Nephron progenitor cell (in vitro differentiated cells): ENCODE measurements around the gene FBXO46.

Experiments used
- DNase-seq: peaks from one replicate; pipeline ENCODE4 v3.0.0; 2021
- H3K27ac Mint-ChIP-seq: 2 replicates; pipeline ENCODE4 v1.8.0; 2021; ENCODE audit warnings: mild to moderate bottlenecking, moderate library complexity, mixed read lengths
- H3K27me3 Mint-ChIP-seq: 2 replicates; pipeline ENCODE4 v1.8.0; 2021; ENCODE audit warnings: mild to moderate bottlenecking, low read depth, mixed read lengths; ENCODE audit not compliant: poor library complexity
- H3K36me3 Mint-ChIP-seq: 2 replicates; pipeline ENCODE4 v1.8.0; 2021; ENCODE audit warnings: low read depth, mixed read lengths
- H3K4me1 Mint-ChIP-seq: 2 replicates; pipeline ENCODE4 v1.8.0; 2021; ENCODE audit warnings: mixed read lengths
- H3K4me3 Mint-ChIP-seq: 2 replicates; pipeline ENCODE4 v1.8.0; 2021; ENCODE audit warnings: mild to moderate bottlenecking, moderate library complexity, mixed read lengths
- H3K9me3 Mint-ChIP-seq: 2 replicates; pipeline ENCODE4 v1.8.0; 2021; ENCODE audit warnings: mild to moderate bottlenecking, moderate library complexity, mixed read lengths
- TF ChIP-seq, protein P1 (sequence below): fragments of 200-600 bp; sonication (generic); IDR thresholded peaks from 2 replicates; pipeline ENCODE4 v1.5.0; 2021; ENCODE audit warnings: antibody characterized with exemption

The FBXO46 gene

DNA sequence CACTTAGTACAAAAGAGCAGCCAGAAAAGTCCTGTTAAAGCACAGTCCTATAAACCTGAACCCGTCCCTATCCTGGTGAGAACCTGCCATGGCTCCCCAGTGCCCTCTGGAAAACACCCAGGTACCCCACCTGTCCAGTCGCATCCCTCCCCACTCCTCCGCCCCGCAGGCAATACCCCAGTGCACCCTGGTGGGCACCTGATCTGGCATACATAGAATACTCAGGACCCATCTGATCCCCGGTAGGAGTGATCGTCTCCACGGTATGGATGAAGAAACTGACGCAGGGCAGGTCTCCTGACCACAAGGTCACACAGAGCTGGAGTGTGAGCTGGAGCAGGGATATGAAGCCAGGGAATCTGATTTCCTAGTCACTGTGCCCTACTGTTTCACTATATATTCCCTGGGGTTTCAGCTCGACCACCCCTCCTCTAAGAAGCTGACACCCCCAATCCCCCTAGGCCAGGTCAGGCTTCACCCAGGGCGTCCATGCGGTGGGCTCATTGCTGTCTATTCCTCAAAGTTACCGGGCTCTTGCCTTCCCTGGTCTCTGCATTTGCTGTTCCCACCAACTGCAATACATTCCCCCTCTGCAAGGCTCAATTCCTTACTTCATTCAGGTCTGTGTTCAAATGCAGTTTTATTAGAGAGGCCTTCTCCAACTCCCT is 12.6 kb downstream of the FBXO46 start:
- Mint-ChIP-seq H3K36me3 (peaks cover 35% of the 10 kb centered on the region), H3K4me3 (peak overlapping the region; percentile 85), H3K4me1 (peaks cover 53% of the 10 kb centered on the region), H3K9me3 (no peaks in the 10 kb centered on the region), H3K27ac (peak overlapping the region; percentile 98), H3K27me3 (no peaks in the 10 kb centered on the region)
- TF ChIP-seq, protein P1, sequence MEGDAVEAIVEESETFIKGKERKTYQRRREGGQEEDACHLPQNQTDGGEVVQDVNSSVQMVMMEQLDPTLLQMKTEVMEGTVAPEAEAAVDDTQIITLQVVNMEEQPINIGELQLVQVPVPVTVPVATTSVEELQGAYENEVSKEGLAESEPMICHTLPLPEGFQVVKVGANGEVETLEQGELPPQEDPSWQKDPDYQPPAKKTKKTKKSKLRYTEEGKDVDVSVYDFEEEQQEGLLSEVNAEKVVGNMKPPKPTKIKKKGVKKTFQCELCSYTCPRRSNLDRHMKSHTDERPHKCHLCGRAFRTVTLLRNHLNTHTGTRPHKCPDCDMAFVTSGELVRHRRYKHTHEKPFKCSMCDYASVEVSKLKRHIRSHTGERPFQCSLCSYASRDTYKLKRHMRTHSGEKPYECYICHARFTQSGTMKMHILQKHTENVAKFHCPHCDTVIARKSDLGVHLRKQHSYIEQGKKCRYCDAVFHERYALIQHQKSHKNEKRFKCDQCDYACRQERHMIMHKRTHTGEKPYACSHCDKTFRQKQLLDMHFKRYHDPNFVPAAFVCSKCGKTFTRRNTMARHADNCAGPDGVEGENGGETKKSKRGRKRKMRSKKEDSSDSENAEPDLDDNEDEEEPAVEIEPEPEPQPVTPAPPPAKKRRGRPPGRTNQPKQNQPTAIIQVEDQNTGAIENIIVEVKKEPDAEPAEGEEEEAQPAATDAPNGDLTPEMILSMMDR: no peak
- no peak for DNase-seq

GRCh38 chr19:45717131-45717982 is 13.3 kb downstream of the FBXO46 start:
- peak; percentile 97 for DNase-seq
- Mint-ChIP-seq H3K4me1 (peaks cover 53% of the 10 kb centered on the region), H3K4me3 (peak overlapping the region; percentile 85)

GRCh38 chr19:45716359-45717130 is 14.2 kb downstream of the FBXO46 start:
- Mint-ChIP-seq H3K4me1 (peaks cover 53% of the 10 kb centered on the region), H3K36me3 (peaks cover 27% of the 10 kb centered on the region), H3K27ac (peak overlapping the region; percentile 98), H3K27me3 (no peaks in the 10 kb centered on the region), H3K9me3 (no peaks in the 10 kb centered on the region), H3K4me3 (peak overlapping the region; percentile 85)
- no peak for DNase-seq
- TF ChIP-seq, protein P1: no peak

More at GRCh38 chr19:45717131-45717982, 13.3 kb downstream of the FBXO46 start:
- TF ChIP-seq, protein P1: no peak
- peak overlapping the region; percentile 98 for H3K27ac Mint-ChIP-seq
- H3K9me3 Mint-ChIP-seq: no peaks in the 10 kb centered on the region
- peaks cover 33% of the 10 kb centered on the region for H3K36me3 Mint-ChIP-seq
- H3K27me3 Mint-ChIP-seq: no peaks in the 10 kb centered on the region

- Mint-ChIP-seq H3K4me3 (peak overlapping the region; percentile 35), H3K9me3 (no peaks in the 10 kb centered on the region), H3K27ac (no peak overlapping the region), H3K27me3 (no peaks in the 10 kb centered on the region), H3K4me1 (peaks cover 59% of the 10 kb centered on the region), H3K36me3 (peaks cover 23% of the 10 kb centered on the region)
- no peak for DNase-seq
- TF ChIP-seq, protein P1: no peak
Observed at GRCh38 chr19:45715139-45715538, 15.6 kb downstream of the FBXO46 start.

- no peaks in the 10 kb centered on the region for H3K9me3 Mint-ChIP-seq
- TF ChIP-seq, protein P1: no peak
Observed at GRCh38 chr19:45713141-45713540, 17.6 kb downstream of the FBXO46 start.

More at GRCh38 chr19:45713141-45713540, 17.6 kb downstream of the FBXO46 start:
- Mint-ChIP-seq H3K4me1 (peaks cover 51% of the 10 kb centered on the region), H3K27me3 (no peaks in the 10 kb centered on the region), H3K36me3 (peaks cover 22% of the 10 kb centered on the region), H3K4me3 (no peak overlapping the region), H3K27ac (no peak overlapping the region)
- DNase-seq: no peak
